LHCN-M2 (cell line): ENCODE data around the gene AGAP1. TPM values are rescaled to one million over a fixed set of nuclear protein-coding genes. Genes with fewer than 3 reads are reported as not detected.

ENCODE experiments used
- DNase-seq: peaks from one replicate; pipeline ENCODE4 v3.0.0-alpha.2; 2012; ENCODE audit warnings: low read depth
- total RNA-seq: library from RNA; depleted of rRNA; stranded (reverse); fragments of >200 nt; gene quantifications from 2 replicates; pipeline ENCODE4 v1.2.3, GENCODE V29; 2014

Gene AGAP1
- total RNA-seq, 1 experiment from 2014 or later, result 15.2 TPM

DNA sequence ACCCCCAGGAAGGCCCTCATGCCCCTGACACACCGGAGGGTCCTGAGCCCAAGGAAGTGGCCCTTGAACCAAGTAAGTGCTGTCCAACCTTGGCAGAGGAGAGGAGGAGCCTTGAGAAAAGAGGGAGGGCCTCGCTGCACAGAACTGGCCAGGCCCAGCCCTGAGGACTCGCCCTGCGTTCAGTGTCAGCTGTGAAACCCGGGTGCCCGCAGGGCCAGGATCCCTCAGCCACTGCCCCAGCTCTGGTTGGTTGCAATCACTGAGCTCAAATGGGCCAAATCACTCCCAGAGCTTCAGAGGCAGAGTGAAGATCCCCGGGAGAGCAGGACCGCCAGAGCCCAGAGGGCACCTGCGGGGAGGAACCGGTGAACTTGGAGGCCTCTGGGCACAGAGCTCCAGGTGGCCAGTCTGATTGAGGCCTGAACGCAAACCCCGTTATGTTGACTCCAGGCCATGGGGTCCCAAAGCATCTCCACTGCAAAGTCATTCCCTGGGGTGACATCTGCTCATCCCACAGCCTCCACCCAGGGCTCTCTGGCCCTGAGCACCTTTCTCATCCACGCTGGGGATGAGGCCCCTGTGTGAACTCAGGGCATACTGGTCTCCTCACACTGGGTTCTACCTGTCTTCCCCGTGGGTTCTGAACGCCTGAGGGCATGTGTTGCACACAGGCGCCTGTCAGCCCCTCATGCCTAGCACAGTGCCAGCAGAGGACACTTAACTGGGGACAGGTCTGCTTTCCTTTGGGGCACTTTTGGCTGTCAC lies 662.4 kb downstream of the AGAP1 start:
- DNase-seq, result no peak

GRCh38 chr2:236156860-236157194 lies 663.0 kb downstream of the AGAP1 start:
- no peak for DNase-seq

DNA sequence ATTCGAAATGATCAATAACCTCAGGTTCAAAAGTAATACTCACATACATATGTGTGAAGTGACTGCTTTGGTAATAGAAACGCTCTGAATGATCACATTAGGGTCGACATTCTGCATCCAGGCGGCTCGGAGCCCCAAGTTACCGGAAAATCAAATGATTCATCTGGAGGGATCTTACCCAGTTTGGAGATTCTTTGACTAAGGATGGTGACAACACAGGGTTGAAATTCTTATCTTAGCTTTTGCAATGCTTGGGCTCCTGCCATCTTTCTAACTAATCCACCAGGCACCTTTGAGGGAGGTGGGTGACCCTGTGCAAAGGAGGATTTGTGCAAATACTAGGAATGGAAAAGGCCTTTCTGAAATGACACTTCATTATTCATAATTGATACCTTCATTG lies 663.5 kb downstream of the AGAP1 start:
- no peak for DNase-seq

GRCh38 chr2:236157815-236158498 lies 664.1 kb downstream of the AGAP1 start:
- DNase-seq, result no peak

DNA sequence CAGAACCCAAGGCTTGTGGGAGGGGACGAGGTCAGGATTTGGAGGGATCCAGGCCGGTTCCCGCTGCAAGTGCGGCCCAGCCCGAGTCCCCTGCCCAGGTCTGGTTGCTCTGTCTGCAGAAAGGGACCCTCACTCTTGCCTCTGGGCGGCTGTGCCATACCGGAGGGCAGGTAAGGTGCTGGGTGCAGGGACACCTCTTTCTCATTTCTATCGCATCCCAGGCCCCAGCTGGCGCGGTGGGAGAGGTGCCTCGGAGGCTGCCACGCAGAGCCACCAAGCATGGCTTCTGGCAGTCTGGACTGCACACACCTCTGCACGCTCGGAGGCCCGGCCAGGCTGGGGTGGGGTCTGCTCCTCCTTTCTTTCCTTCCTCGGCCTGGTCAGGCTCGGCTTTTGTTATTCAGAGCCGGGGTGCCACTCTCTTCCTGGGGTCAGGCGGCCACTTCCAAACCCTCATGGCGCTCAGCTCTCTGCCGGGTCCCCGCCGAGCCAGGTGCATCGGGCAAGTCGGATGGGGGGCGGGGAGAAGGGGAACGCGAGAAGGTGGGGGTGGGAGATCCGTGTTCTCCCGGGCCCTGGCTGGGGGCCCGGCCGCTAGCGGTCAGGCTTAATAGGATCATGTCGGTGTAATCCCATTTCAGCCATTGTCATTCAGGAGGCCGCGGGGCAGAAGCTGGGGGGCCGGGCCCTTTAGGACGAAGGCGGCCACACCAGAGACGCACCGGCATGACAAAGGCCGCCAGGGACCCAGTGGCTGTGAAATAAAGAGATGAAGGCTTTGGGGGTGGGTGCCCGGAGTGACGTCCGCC lies 665.3 kb downstream of the AGAP1 start:
- DNase-seq, result no peak

- DNase-seq, result no peak
Observed at GRCh38 chr2:236159778-236160170, 665.9 kb downstream of the AGAP1 start.

- DNase-seq, result no peak
Observed at GRCh38 chr2:236160366-236161081, 666.7 kb downstream of the AGAP1 start.

DNA sequence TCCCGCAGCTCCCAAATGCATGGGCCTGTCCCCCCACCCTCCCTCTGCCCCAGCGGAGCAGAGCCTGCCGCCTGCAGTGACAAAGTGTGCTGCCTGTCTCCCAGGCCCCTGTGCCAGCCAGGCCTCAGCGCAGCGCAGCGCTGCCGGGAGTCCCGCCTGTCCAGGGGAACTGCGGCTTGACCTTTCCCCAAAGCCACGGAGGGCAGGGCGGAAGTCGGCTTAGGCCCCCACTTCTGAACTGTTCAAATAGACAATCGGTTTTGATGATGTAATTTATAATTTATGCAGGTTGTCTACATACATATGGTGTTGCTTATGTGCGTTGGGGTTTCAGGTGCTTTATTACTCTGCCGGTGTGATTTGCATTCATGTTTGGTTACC lies 667.2 kb downstream of the AGAP1 start:
- no peak for DNase-seq

DNA sequence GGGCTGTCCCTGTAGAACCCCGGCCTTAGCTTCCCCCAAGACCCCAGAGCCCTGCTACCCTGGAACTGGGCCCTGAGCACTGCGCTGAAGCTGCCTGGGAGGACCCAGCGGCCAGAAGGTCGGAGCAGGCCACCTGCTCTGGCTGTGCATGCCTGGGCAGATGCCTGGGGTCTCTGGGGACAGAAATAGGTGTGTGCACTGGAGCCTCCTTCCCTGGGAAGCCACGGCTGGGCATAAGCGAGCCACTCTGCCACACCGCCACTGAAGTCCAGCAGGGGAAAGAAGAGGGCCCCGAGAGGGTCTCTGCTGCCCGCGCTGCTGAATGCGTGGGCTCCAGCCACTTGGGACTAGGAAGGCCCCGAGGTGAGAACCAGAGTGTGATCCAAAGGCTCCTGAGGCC lies 667.7 kb downstream of the AGAP1 start:
- DNase-seq, result no peak

DNA sequence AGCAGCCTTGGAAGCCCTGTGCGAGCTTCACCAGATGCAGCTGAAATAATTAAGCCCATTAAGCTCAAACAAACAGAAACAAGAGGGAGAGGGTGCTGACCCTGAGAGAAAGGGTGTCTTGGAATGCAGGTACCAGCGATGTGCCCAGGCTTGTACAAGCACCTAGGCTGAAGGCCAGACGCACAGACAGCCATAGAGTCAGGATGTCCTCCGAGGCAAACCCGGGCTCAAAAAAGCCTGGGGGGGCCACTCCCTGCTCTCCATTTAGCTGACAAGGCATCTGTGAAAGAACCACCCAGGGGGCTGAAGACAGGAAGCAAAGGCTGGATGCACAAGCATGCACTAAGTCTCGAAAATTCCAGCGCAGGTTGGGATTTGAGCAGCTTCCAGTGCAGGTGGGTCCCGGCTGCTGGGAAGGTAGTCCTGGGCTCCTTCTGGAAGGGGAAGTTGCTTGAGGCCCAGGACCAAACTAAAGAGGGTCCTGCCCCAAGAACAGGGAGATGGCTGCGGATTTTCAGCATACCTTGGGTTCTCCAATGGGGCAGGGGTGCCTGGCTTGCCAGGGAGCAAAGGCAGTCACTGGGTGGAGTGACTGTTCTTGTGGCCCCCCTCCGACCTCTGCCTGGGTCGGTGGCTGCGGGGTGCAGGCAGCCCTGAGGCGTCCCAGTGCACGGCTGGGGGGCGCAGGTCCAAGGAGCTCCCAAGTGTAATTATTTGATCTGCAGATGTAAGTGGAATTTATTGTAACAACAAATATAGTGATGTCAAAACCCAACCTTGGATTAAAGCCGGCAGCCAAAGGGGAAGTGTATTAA lies 668.4 kb downstream of the AGAP1 start:
- DNase-seq, result no peak

- DNase-seq, result no peak
Observed at GRCh38 chr2:236162882-236163470, 669.1 kb downstream of the AGAP1 start.

GRCh38 chr2:236163471-236164200 lies 669.8 kb downstream of the AGAP1 start:
- DNase-seq, result no peak

DNA sequence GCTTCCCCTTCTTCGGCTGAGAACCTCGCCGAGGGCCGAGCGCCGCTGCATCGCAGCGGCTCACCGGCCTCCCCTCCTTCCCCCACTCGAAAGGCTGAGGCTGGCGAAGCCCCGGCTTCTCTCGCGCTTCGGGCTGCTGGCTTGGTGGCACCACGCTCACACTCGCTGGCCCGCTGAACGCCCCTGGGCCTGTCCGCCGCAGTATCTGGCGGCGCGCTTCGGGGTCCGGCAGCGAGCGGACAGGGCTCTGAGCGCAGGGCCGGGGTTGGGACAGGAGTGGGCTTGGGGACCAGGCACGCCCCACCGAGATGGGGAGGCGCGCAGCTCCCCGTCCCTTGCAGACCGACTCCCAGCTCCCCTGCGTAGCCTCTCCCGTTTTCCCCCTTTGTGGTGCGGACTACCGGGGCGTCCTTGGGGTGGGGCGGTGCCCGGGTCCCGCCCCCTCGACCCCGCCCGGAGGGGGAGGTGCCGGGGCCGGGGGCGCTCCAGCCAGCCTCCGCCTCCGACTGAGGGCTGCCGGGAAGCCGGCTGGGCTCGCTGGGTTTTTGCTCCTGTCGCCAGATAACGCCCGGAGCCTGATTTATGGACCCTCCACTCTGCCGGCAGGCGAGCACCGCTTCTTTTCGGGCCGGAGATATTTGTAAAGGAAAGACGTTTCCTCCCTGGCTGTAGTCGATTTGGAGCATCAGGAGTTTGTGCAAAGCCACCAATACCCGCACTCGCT lies 670.5 kb downstream of the AGAP1 start:
- DNase-seq, result no peak

- no peak for DNase-seq
Observed at GRCh38 chr2:236164925-236165841, 671.3 kb downstream of the AGAP1 start.

GRCh38 chr2:236165842-236166795 lies 672.3 kb downstream of the AGAP1 start:
- no peak for DNase-seq

DNA sequence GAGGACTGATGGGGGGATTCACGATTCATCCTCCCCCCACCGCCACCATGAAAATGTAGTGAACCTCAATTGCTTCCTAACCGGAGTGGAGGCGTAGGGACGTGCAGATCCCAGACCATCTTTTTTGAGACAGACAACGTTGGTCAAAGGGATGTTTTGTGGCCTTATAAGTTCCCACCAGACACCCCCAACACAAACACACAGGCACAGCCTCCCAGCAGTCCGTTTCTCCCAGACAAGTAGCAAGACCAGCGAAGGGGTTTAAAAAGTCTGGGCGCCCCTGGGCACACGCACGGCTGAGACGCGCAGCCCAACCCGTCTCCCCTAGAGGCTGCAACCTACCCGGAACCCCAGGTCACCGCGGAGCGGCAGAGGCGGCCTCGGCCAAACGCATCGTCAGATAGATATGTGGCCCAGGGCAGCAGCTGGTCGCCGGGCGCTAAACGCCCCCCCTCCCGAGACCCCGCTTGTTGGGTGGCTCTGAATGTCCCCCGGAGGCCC lies 673.0 kb downstream of the AGAP1 start:
- DNase-seq, result no peak
